Left lung (tissue), 10 donors: ENCODE results near the gene GON7. TPM values are rescaled to one million over a fixed set of nuclear protein-coding genes. Genes with fewer than 3 reads are reported as not detected.

Experiments used
- ATAC-seq: fragments of 200-7000 bp; cut with Tn5 transposase; one replicate; pipeline ENCODE4 v1.9.1; 2020; ENCODE audit warnings: moderate library complexity
- DNase-seq, 4 donors: peaks; one replicate each; pipeline ENCODE4 v3.0.0-alpha.2; 2013 to 2020
- H3K27ac ChIP-seq, 2 donors: fragments of 200-600 bp; sonication (generic) in 1 of 2; one replicate each; pipeline versions ENCODE4 v1.5.0 to v1.8.0; 2020 to 2021
- H3K27me3 ChIP-seq, 2 donors: fragments of 200-600 bp; sonication (generic) in 1 of 2; one replicate each; pipeline versions ENCODE4 v1.5.0 to v1.8.0; 2020 to 2021
- H3K36me3 ChIP-seq, 2 donors: fragments of 200-600 bp; sonication (generic) in 1 of 2; one replicate each; pipeline versions ENCODE4 v1.5.0 to v1.8.0; 2020 to 2021
- H3K4me1 ChIP-seq, 2 donors: fragments of 200-600 bp; one replicate each; pipeline ENCODE4 v1.8.0; 2021
- H3K4me3 ChIP-seq, 2 donors: fragments of 200-600 bp; sonication (generic) in 1 of 2; one replicate each; pipeline versions ENCODE4 v1.5.0 to v1.8.0; 2020 to 2021; ENCODE audit warnings: mild to moderate bottlenecking in 1 of 2
- H3K9me3 ChIP-seq, 2 donors: fragments of 200-600 bp; sonication (generic) in 1 of 2; one replicate each; pipeline versions ENCODE4 v1.5.0 to v1.8.0; 2020 to 2021
- intact Hi-C, 2 donors: fragments of 100-400 bp; cut with DNase I; formaldehyde crosslinking; loops; one replicate each; pipeline versions ENCODE4 v1.11.2 to v1.14.2; 2022
- polyA plus RNA-seq, 6 donors: library from polyadenylated mRNA; unstranded; fragments of 120-200 nt; gene quantifications; one replicate each; pipeline ENCODE4 v1.2.1, GENCODE V29; 2013; ENCODE audit not compliant: insufficient read length in 6 of 6
- total RNA-seq, 2 donors: library from RNA; stranded (reverse); fragmentation: NEBNext Ultra II Directional; extraction: Animal tissue kit (Norgen Biotek cat#: 25700); gene quantifications; one replicate each; pipeline ENCODE4 v1.2.1, GENCODE V29; 2021
- TF ChIP-seq, protein P1 (sequence below), 2 donors: fragments of 200-600 bp; sonication (generic) in 1 of 2; IDR thresholded peaks; one replicate each; pipeline versions ENCODE4 v1.5.0 to v1.8.0; 2021; ENCODE audit warnings: antibody characterized with exemption in 2 of 2
- donor health status: DM: no; HTN: yes; CAD: no.
- donor health status: DM: no; HTN: no; CAD: no.

The GON7 gene
- total and polyA plus RNA-seq, 8 donors, result 11.7 to 16.5 (median 13.3) TPM

GRCh38 chr14:93231129-93231979, 24.5 kb upstream of the GON7 start:
- no peak overlapping the region for H3K27ac ChIP-seq
- peaks cover 0 to 31% of the 10 kb centered on the region in 2 donors for H3K36me3 ChIP-seq
- peak overlapping the region; percentile 26 to 31 for H3K4me3 ChIP-seq
- no peaks in the 10 kb centered on the region for H3K9me3 ChIP-seq
- TF ChIP-seq, protein P1, sequence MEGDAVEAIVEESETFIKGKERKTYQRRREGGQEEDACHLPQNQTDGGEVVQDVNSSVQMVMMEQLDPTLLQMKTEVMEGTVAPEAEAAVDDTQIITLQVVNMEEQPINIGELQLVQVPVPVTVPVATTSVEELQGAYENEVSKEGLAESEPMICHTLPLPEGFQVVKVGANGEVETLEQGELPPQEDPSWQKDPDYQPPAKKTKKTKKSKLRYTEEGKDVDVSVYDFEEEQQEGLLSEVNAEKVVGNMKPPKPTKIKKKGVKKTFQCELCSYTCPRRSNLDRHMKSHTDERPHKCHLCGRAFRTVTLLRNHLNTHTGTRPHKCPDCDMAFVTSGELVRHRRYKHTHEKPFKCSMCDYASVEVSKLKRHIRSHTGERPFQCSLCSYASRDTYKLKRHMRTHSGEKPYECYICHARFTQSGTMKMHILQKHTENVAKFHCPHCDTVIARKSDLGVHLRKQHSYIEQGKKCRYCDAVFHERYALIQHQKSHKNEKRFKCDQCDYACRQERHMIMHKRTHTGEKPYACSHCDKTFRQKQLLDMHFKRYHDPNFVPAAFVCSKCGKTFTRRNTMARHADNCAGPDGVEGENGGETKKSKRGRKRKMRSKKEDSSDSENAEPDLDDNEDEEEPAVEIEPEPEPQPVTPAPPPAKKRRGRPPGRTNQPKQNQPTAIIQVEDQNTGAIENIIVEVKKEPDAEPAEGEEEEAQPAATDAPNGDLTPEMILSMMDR (IDR thresholded peaks at IDR 0.05), result no peak
- intact Hi-C loops, result no loop called here
- DNase-seq, result peak in 2 of 4 donors; percentile 7 to 40
- peak; percentile 77 for ATAC-seq
- H3K27me3 ChIP-seq, result peaks cover 0 to 19% of the 10 kb centered on the region in 2 donors
- peaks cover 0 to 9% of the 10 kb centered on the region in 2 donors for H3K4me1 ChIP-seq

DNA sequence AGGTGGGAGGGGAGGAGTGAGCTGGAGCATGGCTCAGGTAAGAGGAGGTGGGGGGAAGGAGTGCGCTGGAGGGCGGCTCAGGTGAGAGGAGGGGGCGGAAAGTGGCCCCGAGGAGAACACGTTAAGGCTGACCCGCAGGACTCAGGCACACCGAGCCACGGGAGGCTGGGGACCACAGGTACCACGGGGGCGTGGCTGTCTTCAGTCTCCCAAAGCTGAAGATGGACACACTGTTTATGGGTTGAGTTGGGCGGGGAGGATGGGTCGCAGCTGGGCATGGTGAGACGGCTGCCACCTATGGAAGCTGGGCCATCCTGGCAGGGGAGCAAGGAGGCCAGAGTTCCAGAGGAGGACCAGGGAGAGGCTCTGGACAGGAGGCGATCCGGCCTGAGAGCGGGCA, 23.7 kb upstream of the GON7 start:
- intact Hi-C loops, result no loop called here
- Histone ChIP-seq H3K4me3 (no peak overlapping the region), H3K9me3 (no peaks in the 10 kb centered on the region), H3K27me3 (peaks cover 0 to 19% of the 10 kb centered on the region in 2 donors), H3K27ac (no peak overlapping the region), H3K36me3 (peaks cover 0 to 39% of the 10 kb centered on the region in 2 donors), H3K4me1 (peaks cover 0 to 9% of the 10 kb centered on the region in 2 donors)
- TF ChIP-seq, protein P1 (IDR thresholded peaks at IDR 0.05), result no peak
- DNase-seq (peak in 1 of 4 donors; percentile 78), ATAC-seq (no peak)

DNA sequence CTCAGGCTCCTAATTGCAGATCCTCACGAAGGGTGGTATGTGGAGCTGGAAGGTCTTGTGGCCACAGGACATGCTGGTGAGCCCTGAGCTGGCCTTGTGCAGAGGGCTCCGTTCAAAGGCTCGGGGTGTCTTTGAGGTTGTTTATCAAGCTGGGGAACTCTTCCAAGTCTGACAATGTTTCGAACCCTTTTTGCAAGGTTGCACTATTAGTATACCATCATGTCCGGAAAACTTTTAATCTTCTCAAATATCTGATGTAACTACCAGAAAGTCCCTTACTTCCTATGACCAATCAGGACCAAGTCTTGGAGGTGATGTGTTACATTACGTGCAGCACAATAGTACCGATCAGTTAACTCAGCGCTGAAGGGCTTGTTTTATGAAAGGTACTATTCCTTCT, 21.7 kb upstream of the GON7 start:
- ATAC-seq (no peak), DNase-seq (no peak)
- Histone ChIP-seq H3K4me3 (no peak overlapping the region), H3K36me3 (peaks cover 0 to 59% of the 10 kb centered on the region in 2 donors), H3K27ac (no peak overlapping the region), H3K4me1 (peaks cover 0 to 9% of the 10 kb centered on the region in 2 donors), H3K27me3 (peaks cover 0 to 19% of the 10 kb centered on the region in 2 donors), H3K9me3 (no peaks in the 10 kb centered on the region)
- intact Hi-C loops, result no loop called here
- TF ChIP-seq, protein P1 (IDR thresholded peaks at IDR 0.05), result no peak

DNA sequence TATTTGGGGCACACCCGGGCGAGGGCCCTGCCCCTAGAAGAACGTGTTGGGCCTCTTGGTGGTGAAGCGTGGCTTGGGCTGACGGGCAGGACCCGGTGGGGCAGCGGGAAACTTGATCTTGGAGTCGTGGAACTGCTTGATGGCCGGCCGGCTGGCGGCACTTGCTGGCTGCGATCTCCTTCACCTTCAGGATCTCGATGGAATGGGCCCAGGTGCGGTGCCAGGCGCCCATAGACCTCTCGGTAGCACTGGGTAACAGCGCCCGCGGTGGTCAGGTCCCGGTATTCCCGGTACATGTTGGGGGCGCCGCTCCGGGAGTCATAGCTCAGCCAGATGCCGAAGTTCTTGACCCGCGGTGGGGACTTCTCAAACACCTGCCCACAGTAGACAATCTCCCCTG, 16.7 kb upstream of the GON7 start:
- Histone ChIP-seq H3K4me1 (no peaks in the 10 kb centered on the region), H3K9me3 (no peaks in the 10 kb centered on the region), H3K4me3 (no peak overlapping the region), H3K36me3 (peaks cover 0 to 98% of the 10 kb centered on the region in 2 donors), H3K27me3 (no peaks in the 10 kb centered on the region), H3K27ac (no peak overlapping the region)
- intact Hi-C loops, result no loop called here
- DNase-seq (peak in 1 of 4 donors; percentile 81), ATAC-seq (no peak)
- TF ChIP-seq, protein P1 (IDR thresholded peaks at IDR 0.05), result no peak

DNA sequence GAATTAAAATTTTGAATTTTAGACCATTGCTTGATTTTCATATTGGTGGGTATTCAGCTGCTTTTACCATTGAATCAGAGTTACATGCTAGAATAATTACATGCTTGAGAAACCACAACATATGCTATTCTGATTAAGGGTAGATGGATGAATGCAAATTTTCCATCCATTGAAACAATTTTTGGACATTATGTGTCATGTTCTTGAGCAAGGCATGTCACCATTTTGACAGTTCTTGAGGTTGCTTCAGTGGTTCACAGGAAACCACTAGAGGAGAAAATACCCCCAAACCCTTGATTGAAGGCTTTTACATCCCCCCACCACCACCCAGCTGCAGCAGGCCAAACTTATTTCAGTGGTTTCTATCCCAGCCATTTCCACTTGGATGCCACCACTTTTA, 13.6 kb upstream of the GON7 start:
- TF ChIP-seq, protein P1 (IDR thresholded peaks at IDR 0.05), result no peak
- no peak overlapping the region for H3K4me3 ChIP-seq
- DNase-seq (no peak), ATAC-seq (no peak)
- intact Hi-C loops, result no loop called here
- no peaks in the 10 kb centered on the region for H3K4me1 ChIP-seq
- H3K27me3 ChIP-seq, result no peaks in the 10 kb centered on the region
- no peak overlapping the region for H3K27ac ChIP-seq
- H3K9me3 ChIP-seq, result no peaks in the 10 kb centered on the region
- peaks cover 0 to 100% of the 10 kb centered on the region in 2 donors for H3K36me3 ChIP-seq
